ENCODE measurements around the gene ZNF579. TPM values are rescaled to one million over a fixed set of nuclear protein-coding genes. Genes with fewer than 3 reads are reported as not detected.

ZNF579 gene, protein sequence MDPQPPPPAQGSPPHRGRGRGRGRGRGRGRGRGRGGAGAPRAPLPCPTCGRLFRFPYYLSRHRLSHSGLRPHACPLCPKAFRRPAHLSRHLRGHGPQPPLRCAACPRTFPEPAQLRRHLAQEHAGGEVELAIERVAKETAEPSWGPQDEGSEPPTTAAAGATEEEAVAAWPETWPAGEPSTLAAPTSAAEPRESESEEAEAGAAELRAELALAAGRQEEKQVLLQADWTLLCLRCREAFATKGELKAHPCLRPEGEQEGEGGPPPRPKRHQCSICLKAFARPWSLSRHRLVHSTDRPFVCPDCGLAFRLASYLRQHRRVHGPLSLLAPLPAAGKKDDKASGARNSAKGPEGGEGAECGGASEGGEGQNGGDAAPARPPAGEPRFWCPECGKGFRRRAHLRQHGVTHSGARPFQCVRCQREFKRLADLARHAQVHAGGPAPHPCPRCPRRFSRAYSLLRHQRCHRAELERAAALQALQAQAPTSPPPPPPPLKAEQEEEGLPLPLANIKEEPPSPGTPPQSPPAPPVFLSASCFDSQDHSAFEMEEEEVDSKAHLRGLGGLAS
- polyA plus RNA-seq (2012; ENCODE audit: low read depth, missing spikeins), result 4.4 TPM

DNA sequence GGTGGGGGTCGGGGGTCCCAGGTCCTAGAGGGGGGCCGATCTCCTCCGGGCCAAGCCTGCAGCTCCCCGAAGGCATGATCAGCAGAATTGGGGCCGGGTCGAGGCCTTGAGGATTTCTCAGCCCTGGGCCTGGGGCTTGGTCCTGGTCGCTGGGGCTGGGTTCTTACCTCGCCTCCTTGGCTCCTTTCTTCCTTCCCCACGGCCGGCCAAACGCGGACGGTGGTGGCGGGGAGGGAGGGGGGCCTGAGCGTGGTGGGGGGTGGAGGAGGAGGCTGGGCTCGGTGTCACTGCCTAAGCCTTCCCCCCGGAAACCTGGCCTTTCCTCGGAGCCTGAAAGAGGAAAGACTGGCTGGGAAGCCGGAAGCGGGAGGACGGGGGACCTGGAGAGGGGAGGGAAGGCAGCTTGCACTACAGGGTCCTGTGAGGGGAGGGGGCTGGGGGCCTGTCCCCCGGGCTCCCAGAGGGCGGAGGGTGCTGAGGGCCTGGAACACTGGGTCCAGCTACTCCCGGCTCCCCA is at the start of gene ZNF579:
TSS of gene ZNF579 (minus strand) at position 221 of the 517 bp plus-strand sequence. CDS start 1,209 bp downstream, outside the sequence.
- TF ChIP-seq PAX5 (IDR thresholded peaks at IDR 0.05; ENCODE audit: insufficient read depth, low read length, severe bottlenecking), result no peak
- TF ChIP-seq POLR2A (IDR thresholded peaks at IDR 0.05; ENCODE audit: low read depth, low read length), result 0 out of 2 replicates have a peak, but pooled peaks have one; percentile 42
- peak; percentile 43; the same call in 1 of the 2 replicates for TF ChIP-seq POU2F2 (IDR thresholded peaks at IDR 0.05; ENCODE audit: low read depth, low read length)
- FAIRE-seq (peak; percentile 85), DNase-seq (ENCODE audit: insufficient read length, low spot score) (peak; percentile 88)

GRCh38 chr19:55626350-55626749 is 45.7 kb upstream of the ZNF579 start:
- no peak for FAIRE-seq

GRCh38 chr19:55625004-55625326 is 44.3 kb upstream of the ZNF579 start:
- FAIRE-seq (no peak), DNase-seq (ENCODE audit: insufficient read length, low spot score) (no peak)
- TF ChIP-seq TAF1 (IDR thresholded peaks at IDR 0.05; ENCODE audit: low read depth, low read length) (no peak), SPI1 (IDR thresholded peaks at IDR 0.05; ENCODE audit: low read depth, low read length) (no peak), POLR2AphosphoS5 (IDR thresholded peaks at IDR 0.05; ENCODE audit: low read depth, low read length) (no peak), PAX5 (IDR thresholded peaks at IDR 0.05; ENCODE audit: insufficient read depth, low read length, severe bottlenecking) (no peak), POU2F2 (IDR thresholded peaks at IDR 0.05; ENCODE audit: low read depth, low read length) (no peak), POLR2A (IDR thresholded peaks at IDR 0.05; ENCODE audit: low read depth, low read length) (no peak)

More at GRCh38 chr19:55626350-55626749, 45.7 kb upstream of the ZNF579 start:
- TF ChIP-seq PAX5 (IDR thresholded peaks at IDR 0.05; ENCODE audit: insufficient read depth, low read length, severe bottlenecking), result no peak
- TF ChIP-seq POLR2AphosphoS5 (IDR thresholded peaks at IDR 0.05; ENCODE audit: low read depth, low read length), result no peak
- no peak for TF ChIP-seq SPI1 (IDR thresholded peaks at IDR 0.05; ENCODE audit: low read depth, low read length)
- no peak for TF ChIP-seq TAF1 (IDR thresholded peaks at IDR 0.05; ENCODE audit: low read depth, low read length)
- no peak for TF ChIP-seq POLR2A (IDR thresholded peaks at IDR 0.05; ENCODE audit: low read depth, low read length)
- no peak for TF ChIP-seq POU2F2 (IDR thresholded peaks at IDR 0.05; ENCODE audit: low read depth, low read length)
- no peak for DNase-seq (ENCODE audit: insufficient read length, low spot score)

DNA sequence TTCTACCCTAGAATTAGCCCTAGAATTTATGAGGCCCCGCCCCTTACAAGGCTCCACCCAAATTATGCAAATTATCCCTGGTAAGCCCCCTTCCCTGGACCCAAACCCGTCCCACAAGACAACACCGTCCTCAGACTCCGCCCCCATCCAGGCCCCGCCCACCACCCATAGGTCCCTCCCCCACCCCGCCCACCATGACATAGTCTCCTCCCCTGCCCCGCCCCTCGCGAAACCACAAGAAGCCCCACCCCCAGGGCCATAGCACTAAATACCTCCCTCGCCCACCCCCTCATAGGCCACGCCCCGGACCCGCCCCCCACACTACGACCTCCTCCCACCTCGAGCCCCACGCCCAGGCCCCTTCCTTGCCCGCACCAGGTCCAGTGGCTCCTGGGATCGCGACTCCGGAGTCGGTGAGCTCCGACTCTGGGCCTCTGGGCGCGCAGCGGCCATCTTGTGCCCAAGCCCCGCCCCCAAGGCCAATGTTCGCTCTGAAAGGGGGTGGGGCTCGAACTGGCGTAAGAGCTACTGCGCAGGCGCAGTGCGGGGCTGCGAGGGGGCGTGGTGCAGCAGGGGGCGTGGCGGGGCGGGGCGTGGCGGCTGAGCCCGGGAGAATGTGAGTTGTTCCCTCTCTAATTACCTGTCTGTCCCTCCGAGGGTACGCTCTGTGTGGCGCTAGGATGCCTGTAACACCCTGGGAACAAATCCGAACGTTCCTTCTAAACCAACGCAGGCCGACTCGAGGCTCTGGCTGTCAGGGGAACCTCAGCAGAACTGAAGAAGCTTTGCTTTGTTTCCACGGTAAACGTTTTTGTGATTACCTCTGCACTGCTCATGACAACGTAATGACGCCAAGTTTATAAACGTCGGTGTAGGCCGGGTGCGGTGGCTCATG is 43.7 kb upstream of the ZNF579 start, which contains the start of gene ZNF784:
TSS of gene ZNF784 (minus strand) at position 458 of the 895 bp plus-strand sequence. CDS start at position 453, 5 bp downstream.
- TF ChIP-seq POU2F2 (IDR thresholded peaks at IDR 0.05; ENCODE audit: low read depth, low read length), result peak; percentile 63; the same call in 1 of the 2 replicates
- TF ChIP-seq SPI1 (IDR thresholded peaks at IDR 0.05; ENCODE audit: low read depth, low read length), result no peak
- peak; percentile 86 for TF ChIP-seq TAF1 (IDR thresholded peaks at IDR 0.05; ENCODE audit: low read depth, low read length)
- TF ChIP-seq PAX5 (IDR thresholded peaks at IDR 0.05; ENCODE audit: insufficient read depth, low read length, severe bottlenecking), result no peak
- TF ChIP-seq POLR2A (IDR thresholded peaks at IDR 0.05; ENCODE audit: low read depth, low read length), result peak; percentile 71
- peak; percentile 36; the same call in 1 of the 2 replicates for TF ChIP-seq POLR2AphosphoS5 (IDR thresholded peaks at IDR 0.05; ENCODE audit: low read depth, low read length)

DNA sequence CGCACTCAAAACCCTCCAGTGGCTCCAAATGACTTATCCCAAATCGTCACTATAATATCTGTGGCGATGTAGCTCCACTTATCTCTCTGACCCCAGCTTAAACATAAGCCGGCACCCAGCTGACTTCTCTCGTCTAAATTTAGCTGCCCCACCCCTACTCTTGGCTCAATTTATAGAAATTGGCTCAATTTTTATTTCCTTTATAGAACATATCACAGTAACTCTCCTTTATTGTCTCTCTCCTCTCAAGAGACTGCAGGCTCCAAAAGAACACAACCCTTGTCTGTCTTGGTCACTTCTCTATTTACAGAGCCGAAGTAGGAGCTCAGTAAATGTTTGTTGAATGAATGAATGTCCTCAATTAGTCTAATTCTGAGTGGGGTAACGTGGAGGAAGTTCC is 42.9 kb upstream of the ZNF579 start:
- FAIRE-seq, result no peak
- no peak for DNase-seq (ENCODE audit: insufficient read length, low spot score)
- TF ChIP-seq TAF1 (IDR thresholded peaks at IDR 0.05; ENCODE audit: low read depth, low read length) (no peak), PAX5 (IDR thresholded peaks at IDR 0.05; ENCODE audit: insufficient read depth, low read length, severe bottlenecking) (no peak), POLR2A (IDR thresholded peaks at IDR 0.05; ENCODE audit: low read depth, low read length) (no peak), POLR2AphosphoS5 (IDR thresholded peaks at IDR 0.05; ENCODE audit: low read depth, low read length) (no peak), POU2F2 (IDR thresholded peaks at IDR 0.05; ENCODE audit: low read depth, low read length) (no peak), SPI1 (IDR thresholded peaks at IDR 0.05; ENCODE audit: low read depth, low read length) (no peak)

More for the DNA sequence above, 43.7 kb upstream of the ZNF579 start, which contains the start of gene ZNF784:
- DNase-seq (ENCODE audit: insufficient read length, low spot score), result peak; percentile 89
- FAIRE-seq, result peak; percentile 98

DNA sequence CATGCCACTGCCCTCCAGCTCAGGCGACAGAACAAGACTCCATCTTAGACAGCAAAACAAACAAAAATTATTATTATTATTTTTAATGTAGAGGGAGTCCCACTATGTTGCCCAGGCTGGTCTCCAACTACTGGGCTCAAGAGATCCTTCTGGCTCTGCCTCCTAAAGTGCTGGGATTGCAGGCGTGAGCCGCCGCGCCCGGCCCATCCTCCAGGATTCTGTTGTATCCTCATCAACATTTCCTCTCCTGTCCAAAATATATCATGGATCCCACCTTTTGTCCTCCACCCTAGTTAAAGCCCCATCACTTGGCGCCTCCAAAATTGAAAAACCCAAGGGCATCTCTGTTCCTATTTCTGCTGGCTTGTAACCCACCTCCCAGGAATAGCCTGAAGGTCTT is 42.5 kb upstream of the ZNF579 start:
- TF ChIP-seq TAF1 (IDR thresholded peaks at IDR 0.05; ENCODE audit: low read depth, low read length) (no peak), POLR2A (IDR thresholded peaks at IDR 0.05; ENCODE audit: low read depth, low read length) (no peak), POU2F2 (IDR thresholded peaks at IDR 0.05; ENCODE audit: low read depth, low read length) (no peak), POLR2AphosphoS5 (IDR thresholded peaks at IDR 0.05; ENCODE audit: low read depth, low read length) (no peak), SPI1 (IDR thresholded peaks at IDR 0.05; ENCODE audit: low read depth, low read length) (no peak), PAX5 (IDR thresholded peaks at IDR 0.05; ENCODE audit: insufficient read depth, low read length, severe bottlenecking) (no peak)
- no peak for DNase-seq (ENCODE audit: insufficient read length, low spot score)
- no peak for FAIRE-seq

- no peak for FAIRE-seq
- TF ChIP-seq PAX5 (IDR thresholded peaks at IDR 0.05; ENCODE audit: insufficient read depth, low read length, severe bottlenecking) (no peak), POU2F2 (IDR thresholded peaks at IDR 0.05; ENCODE audit: low read depth, low read length) (no peak), SPI1 (IDR thresholded peaks at IDR 0.05; ENCODE audit: low read depth, low read length) (no peak), TAF1 (IDR thresholded peaks at IDR 0.05; ENCODE audit: low read depth, low read length) (no peak), POLR2A (IDR thresholded peaks at IDR 0.05; ENCODE audit: low read depth, low read length) (no peak), POLR2AphosphoS5 (IDR thresholded peaks at IDR 0.05; ENCODE audit: low read depth, low read length) (no peak)
- DNase-seq (ENCODE audit: insufficient read length, low spot score), result no peak
Measured at GRCh38 chr19:55622242-55622969, 41.8 kb upstream of the ZNF579 start.

GRCh38 chr19:55621673-55622231 is 41.1 kb upstream of the ZNF579 start:
- FAIRE-seq (no peak), DNase-seq (ENCODE audit: insufficient read length, low spot score) (no peak)
- no peak for TF ChIP-seq POU2F2 (IDR thresholded peaks at IDR 0.05; ENCODE audit: low read depth, low read length)
- TF ChIP-seq POLR2AphosphoS5 (IDR thresholded peaks at IDR 0.05; ENCODE audit: low read depth, low read length), result no peak
- TF ChIP-seq TAF1 (IDR thresholded peaks at IDR 0.05; ENCODE audit: low read depth, low read length), result no peak
- TF ChIP-seq PAX5 (IDR thresholded peaks at IDR 0.05; ENCODE audit: insufficient read depth, low read length, severe bottlenecking), result no peak
- no peak for TF ChIP-seq SPI1 (IDR thresholded peaks at IDR 0.05; ENCODE audit: low read depth, low read length)
- TF ChIP-seq POLR2A (IDR thresholded peaks at IDR 0.05; ENCODE audit: low read depth, low read length), result no peak
